Keratinocyte (primary cell): ENCODE measurements around the gene FBXL17. TPM values are rescaled to one million over a fixed set of nuclear protein-coding genes. Genes with fewer than 3 reads are reported as not detected.

Source experiments
- DNase-seq: peaks from one replicate; pipeline ENCODE4 v3.0.0-alpha.2; 2011; ENCODE audit warnings: low read depth, missing footprints, low spot score
- FAIRE-seq: peaks from 2 replicates; lab custom pipeline; 2011; peaks lifted over from hg19 to GRCh38; lab: Jason Lieb, UNC
- H2AFZ ChIP-seq: 2 replicates; pipeline ENCODE4 v1.6.0; 2012; ENCODE audit warnings: low read length, control low read depth, inconsistent platforms; ENCODE audit not compliant: control insufficient read depth
- H3K27ac ChIP-seq: 2 replicates; pipeline ENCODE4 v1.5.1; 2011; ENCODE audit warnings: low read length; ENCODE audit not compliant: control insufficient read depth, insufficient read depth
- H3K27me3 ChIP-seq: 3 replicates; pipeline ENCODE4 v1.6.0; 2011; ENCODE audit warnings: low read length; ENCODE audit not compliant: control insufficient read depth, insufficient read depth; ENCODE audit errors: extremely low read depth
- H3K36me3 ChIP-seq, 2 experiments: 2 replicates in 1 of 2; 3 replicates in 1 of 2; pipeline ENCODE4 v1.5.1; 2011; ENCODE audit warnings: low read length in 2 of 2, mild to moderate bottlenecking in 1 of 2; ENCODE audit not compliant: control insufficient read depth in 2 of 2, insufficient read depth in 2 of 2; ENCODE audit errors: extremely low read depth in 1 of 2
- H3K4me1 ChIP-seq: 3 replicates; pipeline ENCODE4 v1.5.1; 2011; ENCODE audit warnings: low read length; ENCODE audit not compliant: control insufficient read depth, insufficient read depth; ENCODE audit errors: extremely low read depth
- H3K4me2 ChIP-seq: 3 replicates; pipeline ENCODE4 v1.6.0; 2011; ENCODE audit warnings: low read depth, low read length; ENCODE audit not compliant: control insufficient read depth, insufficient read depth; ENCODE audit errors: extremely low read depth
- H3K4me3 ChIP-seq, 3 experiments: fragments of 200-600 bp in 1 of 3; sonication (generic) in 1 of 3; 2 replicates in 2 of 3; 3 replicates in 1 of 3; pipeline ENCODE4 v1.5.1; 2011 to 2016; ENCODE audit warnings: low read length in 3 of 3, mild to moderate bottlenecking in 3 of 3, control low read depth in 2 of 3, inconsistent platforms in 1 of 3, low read depth in 1 of 3, mixed read lengths in 1 of 3, mixed run types in 1 of 3, moderate library complexity in 1 of 3; ENCODE audit not compliant: control insufficient read depth in 2 of 3, insufficient read depth in 2 of 3; ENCODE audit errors: extremely low read depth in 1 of 3
- H3K79me2 ChIP-seq: 2 replicates; pipeline ENCODE4 v1.6.0; 2012; ENCODE audit warnings: low read length; ENCODE audit not compliant: control insufficient read depth, insufficient read depth
- H3K9ac ChIP-seq: 3 replicates; pipeline ENCODE4 v1.6.0; 2011; ENCODE audit warnings: low read length; ENCODE audit not compliant: control insufficient read depth, insufficient read depth; ENCODE audit errors: extremely low read depth
- H3K9me1 ChIP-seq: 3 replicates; pipeline ENCODE4 v1.6.0; 2011; ENCODE audit warnings: low read length; ENCODE audit not compliant: control insufficient read depth, insufficient read depth; ENCODE audit errors: extremely low read depth
- H3K9me3 ChIP-seq: 2 replicates; pipeline ENCODE4 v1.5.1; 2012; ENCODE audit warnings: low read depth, low read length; ENCODE audit not compliant: control insufficient read depth
- H4K20me1 ChIP-seq: 3 replicates; pipeline ENCODE4 v1.6.0; 2011; ENCODE audit warnings: low read length; ENCODE audit not compliant: control insufficient read depth, insufficient read depth; ENCODE audit errors: extremely low read depth
- EZH2 ChIP-seq: IDR thresholded peaks from one replicate; pipeline ENCODE4 v1.6.1; 2012; ENCODE audit warnings: inconsistent platforms, mild to moderate bottlenecking, low read length, moderate library complexity
- dilution Hi-C: fragments of 300-500 bp; cut with MboI; formaldehyde crosslinking; loops from one replicate; pipeline ENCODE4 v1.7.0; 2020; ENCODE audit warnings: low sequenced_read_pairs; ENCODE audit not compliant: extremely low pct_ligation_motif_present
- polyA plus RNA-seq, 5 experiments: library from polyadenylated mRNA; depleted of rRNA in 3 of 5; stranded (reverse) in 3 of 5; stranded (forward) in 1 of 5; unstranded in 1 of 5; fragments of >200 nt; gene quantifications; 1 replicate in 1 of 5; 2 replicates in 3 of 5; 3 replicates in 1 of 5; pipeline versions ENCODE4 v1.2.1 to v1.2.3, GENCODE V29; 2011 to 2012; ENCODE audit warnings: missing spikeins in 2 of 5, low read depth in 1 of 5, low replicate concordance in 1 of 5
- TF ChIP-seq, protein P1 (sequence below), 3 experiments: IDR thresholded peaks in 1 of 3; conservative IDR thresholded peaks in 1 of 3; optimal IDR thresholded peaks in 1 of 3; 2 replicates in 2 of 3; 3 replicates in 1 of 3; pipeline versions ENCODE3 to v1.5.1; 2011; ENCODE audit warnings: low read length in 3 of 3, mild to moderate bottlenecking in 3 of 3, moderate library complexity in 2 of 3, control low read depth in 1 of 3, inconsistent platforms in 1 of 3; ENCODE audit not compliant: insufficient read depth in 2 of 3; ENCODE audit errors: extremely low read depth in 1 of 3

Gene FBXL17
- polyA plus RNA-seq, 1 donor (not counting 4 experiments of a cell fraction or from before 2014, with no cell fraction given), result 5.7 TPM

DNA sequence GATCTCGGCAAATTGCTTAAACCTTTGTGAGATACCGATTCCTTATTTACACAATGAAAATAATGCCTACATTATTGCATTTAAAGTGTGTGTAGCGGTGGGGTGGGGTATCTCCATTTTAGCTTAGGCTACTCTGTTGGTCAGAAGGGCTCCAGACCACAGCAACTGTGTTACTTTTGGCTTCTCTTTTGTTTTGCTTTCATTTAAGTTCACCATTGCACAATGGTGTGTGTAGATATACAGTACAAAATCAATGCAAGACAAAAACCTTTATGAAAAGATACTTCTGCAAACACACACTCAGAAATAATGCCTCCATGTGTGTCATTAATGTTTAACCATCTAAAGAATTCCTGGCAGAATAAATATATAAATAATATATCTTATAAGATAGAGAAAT is 279.4 kb downstream of the FBXL17 start:
- no peaks in the 10 kb centered on the region for H3K4me1 ChIP-seq
- no peaks in the 10 kb centered on the region for H3K79me2 ChIP-seq
- H3K27ac ChIP-seq, result no peak overlapping the region
- TF ChIP-seq, protein P1, sequence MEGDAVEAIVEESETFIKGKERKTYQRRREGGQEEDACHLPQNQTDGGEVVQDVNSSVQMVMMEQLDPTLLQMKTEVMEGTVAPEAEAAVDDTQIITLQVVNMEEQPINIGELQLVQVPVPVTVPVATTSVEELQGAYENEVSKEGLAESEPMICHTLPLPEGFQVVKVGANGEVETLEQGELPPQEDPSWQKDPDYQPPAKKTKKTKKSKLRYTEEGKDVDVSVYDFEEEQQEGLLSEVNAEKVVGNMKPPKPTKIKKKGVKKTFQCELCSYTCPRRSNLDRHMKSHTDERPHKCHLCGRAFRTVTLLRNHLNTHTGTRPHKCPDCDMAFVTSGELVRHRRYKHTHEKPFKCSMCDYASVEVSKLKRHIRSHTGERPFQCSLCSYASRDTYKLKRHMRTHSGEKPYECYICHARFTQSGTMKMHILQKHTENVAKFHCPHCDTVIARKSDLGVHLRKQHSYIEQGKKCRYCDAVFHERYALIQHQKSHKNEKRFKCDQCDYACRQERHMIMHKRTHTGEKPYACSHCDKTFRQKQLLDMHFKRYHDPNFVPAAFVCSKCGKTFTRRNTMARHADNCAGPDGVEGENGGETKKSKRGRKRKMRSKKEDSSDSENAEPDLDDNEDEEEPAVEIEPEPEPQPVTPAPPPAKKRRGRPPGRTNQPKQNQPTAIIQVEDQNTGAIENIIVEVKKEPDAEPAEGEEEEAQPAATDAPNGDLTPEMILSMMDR (optimal IDR thresholded peaks at IDR 0.05 in 1 of 3, IDR thresholded peaks at IDR 0.05 in 1 of 3, conservative IDR thresholded peaks at IDR 0.05 in 1 of 3; ENCODE audit: extremely low read depth in 1 of 3, insufficient read depth in 2 of 3, low read length in 3 of 3), result no peak
- no peak for TF ChIP-seq EZH2
- H3K9me3 ChIP-seq, result no peaks in the 10 kb centered on the region
- H2AFZ ChIP-seq, result no peak overlapping the region
- H4K20me1 ChIP-seq, result no peaks in the 10 kb centered on the region
- dilution Hi-C loops, result no loop called here
- no peaks in the 10 kb centered on the region for H3K9me1 ChIP-seq
- H3K36me3 ChIP-seq, result no peaks in the 10 kb centered on the region
- no peak overlapping the region for H3K4me3 ChIP-seq
- FAIRE-seq (no peak), DNase-seq (no peak)
- H3K9ac ChIP-seq, result no peak overlapping the region
- H3K27me3 ChIP-seq, result no peaks in the 10 kb centered on the region
- no peak overlapping the region for H3K4me2 ChIP-seq

DNA sequence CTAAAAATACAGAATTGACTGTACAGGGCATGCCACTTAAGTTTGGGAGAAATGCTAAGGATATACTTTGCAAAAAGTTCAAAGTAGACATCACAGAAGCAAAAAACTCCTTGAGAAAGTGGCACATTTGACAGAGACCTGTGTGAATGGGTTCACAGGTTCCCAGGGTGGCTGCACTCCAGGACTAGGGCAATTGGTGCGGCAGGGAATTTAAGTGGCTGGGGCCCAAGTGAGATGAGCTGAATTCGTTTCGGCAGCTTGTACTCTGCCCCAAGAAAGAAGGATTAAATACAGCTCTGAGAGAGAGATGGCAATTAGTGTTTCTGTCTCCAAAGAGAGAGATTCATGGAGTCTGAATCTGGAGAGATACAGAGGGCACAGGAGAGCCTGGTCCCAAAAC is 280.1 kb downstream of the FBXL17 start:
- Histone ChIP-seq H3K9me1 (no peaks in the 10 kb centered on the region), H3K27me3 (no peaks in the 10 kb centered on the region), H4K20me1 (no peaks in the 10 kb centered on the region), H3K36me3 (no peaks in the 10 kb centered on the region), H3K4me2 (no peak overlapping the region), H3K79me2 (no peaks in the 10 kb centered on the region), H2AFZ (no peak overlapping the region), H3K4me1 (no peaks in the 10 kb centered on the region), H3K27ac (no peak overlapping the region), H3K9me3 (no peaks in the 10 kb centered on the region), H3K9ac (no peak overlapping the region), H3K4me3 (no peak overlapping the region)
- DNase-seq (no peak), FAIRE-seq (no peak)
- TF ChIP-seq EZH2, result no peak
- TF ChIP-seq, protein P1 (optimal IDR thresholded peaks at IDR 0.05 in 1 of 3, IDR thresholded peaks at IDR 0.05 in 1 of 3, conservative IDR thresholded peaks at IDR 0.05 in 1 of 3; ENCODE audit: extremely low read depth in 1 of 3, insufficient read depth in 2 of 3, low read length in 3 of 3), result no peak
- dilution Hi-C loops, result no loop called here
